Stimulated activated CD8-positive, alpha-beta memory T cell treated with anti-CD3 and anti-CD28 coated beads, Interleukin-15, amount 100 ng/mL, for 4 hours (primary cell): ENCODE data around the gene VAC14.
A peak's percentile ranks its signal among the peaks of the same experiment; 100 is the strongest.

Experiments
- DNase-seq, 2 donors: peaks; one replicate each; pipeline ENCODE4 v3.0.0-alpha.2; 2020; ENCODE audit warnings: low read depth in 2 of 2

VAC14 gene

DNA sequence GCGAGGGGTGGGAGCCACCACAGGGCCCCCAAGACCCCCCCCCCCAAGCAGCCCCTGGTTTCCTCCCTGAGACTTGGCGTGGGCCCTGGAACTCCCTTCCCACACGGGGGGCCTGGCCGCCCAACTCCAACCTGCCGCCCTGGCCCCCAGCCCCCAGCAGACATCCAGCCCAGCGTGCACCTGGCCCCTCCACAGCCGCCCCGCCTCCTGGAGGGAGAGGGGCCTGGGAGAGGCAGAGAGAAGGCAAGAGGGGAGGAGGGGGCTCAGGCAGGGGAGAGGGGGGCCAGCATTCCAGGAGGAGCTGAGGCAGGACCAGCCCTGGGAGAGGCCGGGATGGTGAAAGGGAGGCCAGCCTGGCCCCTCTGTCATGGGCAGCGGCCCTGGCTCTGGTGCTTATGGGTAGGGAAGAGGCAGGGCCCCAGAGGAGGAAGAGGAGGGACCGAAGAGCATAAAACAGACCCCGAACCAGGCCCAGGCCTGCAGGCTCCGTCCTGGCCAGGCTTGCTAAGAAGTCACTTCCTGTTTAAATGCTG, 137.9 kb downstream of the VAC14 start:
- no peak for DNase-seq

DNA sequence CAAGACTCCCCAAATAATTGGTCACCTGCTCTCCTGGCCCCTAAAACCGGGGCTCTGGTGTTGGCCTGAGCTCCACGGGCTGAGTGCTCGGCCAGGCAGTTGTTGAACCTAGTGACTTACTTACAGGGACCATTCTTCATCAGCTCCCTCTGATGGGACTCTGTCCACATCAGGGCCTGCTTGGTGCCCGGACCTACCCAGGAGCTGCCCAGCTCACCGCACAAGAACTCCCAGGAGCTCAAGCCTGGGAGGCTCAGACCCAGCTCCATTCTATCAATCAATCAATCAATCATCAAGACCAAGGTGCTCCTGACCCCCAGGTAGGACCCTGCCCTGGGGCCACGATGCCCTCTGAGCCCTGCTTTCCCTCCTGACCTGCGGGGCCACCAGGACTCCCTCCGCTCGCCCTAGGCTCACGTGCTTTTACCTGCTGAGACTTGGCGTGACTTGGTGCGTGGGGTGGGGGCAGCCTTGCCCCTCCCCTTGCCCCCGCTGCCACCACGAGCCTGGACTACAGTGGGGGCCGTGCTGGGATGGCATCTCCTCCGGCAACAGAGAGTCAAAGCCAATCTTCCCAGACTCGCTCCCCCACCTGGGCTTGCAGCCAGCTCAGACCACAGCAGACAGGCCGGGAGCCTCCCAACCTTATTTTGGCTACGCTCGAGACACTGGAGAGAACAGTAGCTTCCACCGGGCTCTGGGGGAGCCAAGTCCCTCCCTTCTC, 138.9 kb downstream of the VAC14 start:
- DNase-seq = no peak

DNA sequence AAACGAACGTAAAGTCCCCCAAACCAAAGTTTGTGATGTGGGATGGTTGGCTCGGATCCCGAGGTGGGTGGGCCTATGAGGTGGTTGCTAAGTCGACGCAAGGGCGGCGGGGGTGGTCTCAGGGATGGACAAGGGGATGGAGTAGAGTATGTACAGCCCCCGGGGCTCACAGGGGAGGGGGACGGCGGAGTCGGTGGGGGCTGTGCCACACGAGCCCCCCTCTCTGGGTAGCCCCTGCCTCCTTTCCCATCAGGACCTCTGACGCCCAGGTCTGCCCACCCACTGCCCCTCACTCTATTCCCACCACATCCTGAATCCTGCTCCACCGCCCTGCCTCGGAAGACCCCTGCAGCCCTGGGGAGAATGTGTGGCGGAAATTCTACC, 139.4 kb downstream of the VAC14 start:
- no peak for DNase-seq

DNA sequence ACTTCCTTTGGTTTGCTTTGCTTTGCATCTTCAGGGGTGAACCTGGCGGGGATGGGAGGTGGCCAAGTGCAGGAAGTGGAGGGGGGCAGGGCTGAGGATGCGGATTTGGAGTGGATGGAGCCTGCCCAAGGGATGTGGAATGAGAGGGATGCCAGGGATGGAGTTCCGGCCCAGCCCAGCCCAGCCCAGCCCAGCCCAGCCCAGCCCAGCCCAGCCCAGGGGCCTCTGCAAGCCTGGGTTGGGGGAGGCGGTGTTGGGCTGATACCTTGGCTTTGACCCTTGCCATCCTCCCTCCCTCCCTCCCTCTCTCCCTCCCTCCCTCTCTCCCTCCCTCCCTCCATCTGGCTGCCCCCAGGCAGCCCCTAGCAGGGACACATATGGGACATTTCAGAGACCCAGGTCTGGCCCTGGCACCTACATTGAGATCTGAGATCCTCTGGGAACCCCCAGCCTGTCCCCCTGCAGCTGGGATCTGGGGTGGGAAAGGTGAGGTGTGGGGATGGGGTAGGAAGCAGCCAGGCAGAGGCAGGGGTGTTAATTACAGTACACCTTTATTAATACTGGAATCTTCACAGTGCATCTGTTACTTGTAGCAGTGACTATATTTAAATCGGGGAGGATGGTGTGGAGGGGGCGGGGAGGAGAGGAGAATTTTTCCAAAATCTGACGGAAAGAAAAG, 140.1 kb downstream of the VAC14 start:
- DNase-seq = no peak

DNA sequence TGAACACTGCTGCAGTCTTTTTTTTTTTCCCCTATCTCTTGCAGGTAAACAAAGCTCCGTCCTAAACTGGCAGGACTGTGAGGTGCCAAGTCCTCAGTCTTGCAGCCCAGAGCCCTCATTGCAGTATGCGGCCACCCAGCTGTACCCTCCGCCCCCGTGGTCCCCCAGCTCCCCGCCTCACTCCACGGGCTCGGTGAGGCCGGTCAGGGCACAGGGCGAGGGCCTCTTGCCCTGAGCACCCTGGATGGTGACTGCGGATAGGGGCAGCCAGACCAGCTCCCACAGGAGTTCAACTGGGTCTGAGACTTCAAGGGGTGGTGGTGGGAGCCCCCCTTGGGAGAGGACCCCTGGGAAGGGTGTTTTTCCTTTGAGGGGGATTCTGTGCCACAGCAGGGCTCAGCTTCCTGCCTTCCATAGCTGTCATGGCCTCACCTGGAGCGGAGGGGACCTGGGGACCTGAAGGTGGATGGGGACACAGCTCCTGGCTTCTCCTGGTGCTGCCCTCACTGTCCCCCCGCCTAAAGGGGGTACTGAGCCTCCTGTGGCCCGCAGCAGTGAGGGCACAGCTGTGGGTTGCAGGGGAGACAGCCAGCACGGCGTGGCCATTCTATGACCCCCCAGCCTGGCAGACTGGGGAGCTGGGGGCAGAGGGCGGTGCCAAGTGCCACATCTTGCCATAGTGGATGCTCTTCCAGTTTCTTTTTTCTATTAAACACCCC, 140.8 kb downstream of the VAC14 start:
- DNase-seq = no peak

DNA sequence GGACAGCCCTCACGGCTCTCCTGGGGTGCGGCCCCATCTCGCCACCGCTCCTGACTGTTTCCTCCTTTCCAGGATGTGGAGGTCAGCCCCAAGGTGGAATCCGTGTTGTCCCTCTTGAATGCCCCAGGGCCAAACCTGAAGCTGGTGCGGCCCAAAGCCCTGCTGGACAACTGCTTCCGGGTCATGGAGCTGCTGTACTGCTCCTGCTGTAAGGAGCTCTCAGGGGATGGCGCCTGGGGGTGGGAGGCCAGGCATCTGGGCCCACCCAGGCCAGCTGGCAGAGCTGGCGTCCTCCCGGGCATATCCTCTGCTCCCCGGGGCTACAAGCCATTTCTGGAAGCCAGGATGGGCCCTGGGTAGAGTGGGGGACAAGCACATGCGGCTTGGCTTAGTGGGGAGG, 141.4 kb downstream of the VAC14 start:
- DNase-seq = no peak

DNA sequence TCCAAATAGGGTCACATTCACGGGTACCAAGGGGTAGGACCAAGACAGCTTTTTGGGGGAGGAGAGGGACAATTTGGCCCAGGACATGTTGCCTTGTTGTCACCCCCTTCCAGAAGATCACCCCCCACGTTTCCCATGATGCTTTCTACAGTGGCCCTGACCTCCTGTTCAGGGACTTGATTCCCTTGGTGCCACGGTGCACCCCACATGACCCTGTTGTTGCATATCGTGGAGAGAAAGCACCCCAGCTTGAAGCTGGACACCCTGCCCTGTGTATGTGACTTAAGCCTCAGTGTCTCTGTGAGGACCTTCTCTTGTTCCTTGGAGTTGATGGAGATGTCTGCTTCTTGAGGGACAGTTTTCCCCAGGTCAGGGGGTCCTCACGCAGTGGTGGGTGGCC, 142.0 kb downstream of the VAC14 start:
- DNase-seq = no peak

DNA sequence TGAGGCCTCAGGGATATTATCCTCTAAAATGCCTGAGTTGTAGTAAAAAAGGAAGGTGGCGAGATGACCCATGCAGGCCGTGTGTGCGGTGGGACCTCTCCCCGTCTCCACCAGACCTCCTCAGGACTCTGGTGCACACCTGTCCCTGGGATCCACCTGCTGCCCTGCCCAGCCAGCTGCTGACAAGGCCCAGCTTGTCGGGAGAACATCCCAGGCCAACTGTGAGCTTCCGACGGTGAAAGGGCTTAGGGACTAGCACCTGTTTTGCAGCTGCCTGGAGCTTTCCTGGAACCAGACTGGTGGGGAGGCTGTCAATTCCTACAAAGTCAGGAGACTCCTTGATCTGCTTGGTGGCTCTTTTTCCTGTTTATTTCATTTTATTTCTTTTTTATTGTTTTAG, 143.0 kb downstream of the VAC14 start:
- DNase-seq = no peak

DNA sequence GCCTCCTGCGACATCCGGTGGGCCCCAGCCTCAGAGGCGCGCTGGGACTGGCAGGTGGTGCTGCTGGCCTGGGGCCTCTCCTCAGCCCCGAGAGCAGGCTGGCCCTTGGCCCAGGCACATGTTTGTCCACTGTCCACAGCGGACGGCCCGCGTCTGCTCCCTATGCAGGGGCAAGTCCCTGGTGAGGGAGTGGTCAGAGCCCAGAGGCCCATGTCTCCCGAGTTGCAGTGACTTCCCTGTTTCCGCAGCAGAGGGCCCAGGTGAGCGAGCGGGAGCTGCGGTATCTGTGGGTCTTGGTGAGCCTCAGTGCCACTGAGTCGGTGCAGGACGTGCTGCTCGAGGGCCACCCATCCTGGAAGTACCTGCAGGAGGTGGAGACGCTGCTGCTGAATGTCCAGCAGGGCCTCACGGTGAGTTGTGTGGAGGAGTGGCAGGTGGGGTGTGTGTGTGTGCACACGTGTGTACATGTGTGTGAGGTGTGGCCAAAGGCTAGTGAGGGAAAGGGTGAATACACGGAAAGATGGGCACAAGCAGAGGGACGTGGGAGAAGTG, 144.2 kb downstream of the VAC14 start:
- DNase-seq = no peak

DNA sequence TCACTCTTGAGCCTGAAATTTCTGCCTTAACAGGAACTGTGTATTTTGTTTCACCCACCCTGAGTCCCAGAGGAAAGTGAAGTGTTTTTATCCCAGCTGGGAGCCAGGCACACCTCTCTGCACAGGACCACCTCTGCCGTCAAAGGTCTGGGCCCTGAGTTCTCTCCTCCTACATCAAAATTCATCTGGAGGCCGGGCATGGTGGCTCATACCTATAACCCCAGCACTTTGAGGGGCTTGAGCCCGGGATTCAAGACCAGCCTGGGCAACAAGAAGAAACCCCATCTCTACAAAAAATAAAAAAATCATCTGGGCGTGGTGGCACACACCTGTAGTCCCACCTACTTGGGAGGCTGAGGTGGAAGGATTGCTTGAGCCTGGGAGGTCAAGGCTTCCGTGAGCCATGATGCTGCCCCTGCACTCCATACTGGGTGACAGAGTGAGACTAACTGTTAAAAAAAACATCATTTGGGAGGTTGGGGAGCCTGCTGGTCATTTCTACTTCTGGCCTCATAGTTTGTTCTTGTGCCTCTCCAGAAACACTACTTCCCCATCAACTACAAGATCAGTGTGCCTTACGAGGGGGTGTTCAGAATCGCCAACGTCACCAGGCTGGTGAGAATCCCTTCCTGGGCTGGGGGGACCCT, 144.8 kb downstream of the VAC14 start:
- DNase-seq = no peak

DNA sequence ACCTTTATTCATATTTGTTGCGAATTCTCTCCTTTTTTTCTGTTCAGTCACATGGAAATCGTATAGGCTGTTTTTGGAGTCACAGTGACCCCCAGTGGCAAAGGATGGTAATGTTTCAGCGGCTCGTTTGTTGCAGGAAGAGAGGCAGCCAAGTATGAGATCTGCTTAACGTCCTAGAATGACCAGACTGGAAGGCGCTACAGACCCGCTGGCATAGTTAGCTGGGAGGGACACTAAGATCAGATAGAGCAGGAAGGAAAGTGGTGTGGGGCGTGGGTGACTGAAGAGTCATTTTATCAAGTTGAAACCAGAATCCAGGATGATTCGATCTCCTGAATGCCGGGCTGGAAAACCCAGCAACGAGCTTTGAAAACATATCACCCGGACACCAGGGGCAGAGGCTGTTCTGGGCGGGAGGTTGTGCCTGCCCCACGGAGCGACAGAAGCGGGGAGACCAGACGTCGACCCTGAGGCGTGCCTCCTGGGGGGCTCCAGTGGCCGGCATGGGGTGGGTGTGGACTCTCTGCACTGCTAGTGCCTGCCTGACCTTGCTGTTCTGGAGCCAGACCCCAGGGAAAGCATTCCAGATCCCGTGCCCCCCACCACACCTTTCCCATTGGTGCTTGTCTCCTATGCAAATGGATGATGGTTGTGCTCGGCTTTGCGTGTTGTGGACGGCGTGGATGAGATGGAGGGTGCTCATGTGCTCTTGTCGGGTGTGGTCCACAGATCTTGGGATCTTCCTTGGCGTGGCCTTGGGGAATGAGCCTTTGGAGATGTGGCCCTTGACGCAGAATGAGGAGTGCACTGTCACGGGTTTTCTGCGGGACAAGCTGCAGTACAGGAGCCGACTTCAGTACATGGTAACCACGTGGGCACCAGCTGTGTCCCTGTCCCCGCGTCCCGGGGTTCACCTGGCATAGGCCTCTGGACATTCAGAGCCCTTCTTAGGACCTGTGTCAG, 146.9 kb downstream of the VAC14 start:
- DNase-seq = peak; percentile 31 to 60

DNA sequence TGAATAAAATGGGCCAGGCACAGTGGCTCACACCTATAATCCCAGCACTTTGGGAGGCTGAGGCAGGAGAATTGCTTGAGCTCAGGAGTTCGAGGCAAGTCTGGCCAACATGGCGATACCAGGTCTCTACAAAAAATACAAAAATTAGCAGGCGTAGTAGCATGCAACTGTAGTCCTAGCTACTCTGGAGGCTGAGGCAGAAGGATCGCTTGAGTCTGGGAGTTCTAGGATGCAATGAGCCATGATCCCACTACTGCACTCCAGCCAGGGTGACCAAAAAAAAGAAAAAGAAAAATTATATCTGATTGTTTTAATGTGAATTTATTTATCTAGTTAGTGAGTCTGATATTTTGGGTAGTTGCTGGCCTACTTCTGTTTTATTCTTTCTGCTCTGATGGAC, 147.6 kb downstream of the VAC14 start:
- DNase-seq = no peak

DNA sequence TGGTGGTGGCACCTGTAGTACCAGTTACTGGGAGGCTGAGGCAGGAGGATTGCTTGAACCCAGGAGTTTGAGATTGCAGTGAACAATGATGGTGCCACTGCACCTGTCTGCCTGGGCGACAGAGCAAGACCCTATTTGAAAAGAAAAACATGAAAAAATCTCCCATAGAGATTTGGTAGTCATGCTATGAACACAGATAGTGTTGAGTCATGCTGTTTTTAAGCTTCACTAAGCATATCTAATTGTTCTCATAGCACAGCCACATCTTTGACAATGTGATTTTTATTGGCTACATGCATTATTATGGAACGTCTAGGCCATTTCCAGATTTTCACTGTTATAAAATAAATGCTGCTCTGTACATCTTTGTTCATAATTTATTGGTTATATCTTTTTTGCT, 148.6 kb downstream of the VAC14 start:
- no peak for DNase-seq

DNA sequence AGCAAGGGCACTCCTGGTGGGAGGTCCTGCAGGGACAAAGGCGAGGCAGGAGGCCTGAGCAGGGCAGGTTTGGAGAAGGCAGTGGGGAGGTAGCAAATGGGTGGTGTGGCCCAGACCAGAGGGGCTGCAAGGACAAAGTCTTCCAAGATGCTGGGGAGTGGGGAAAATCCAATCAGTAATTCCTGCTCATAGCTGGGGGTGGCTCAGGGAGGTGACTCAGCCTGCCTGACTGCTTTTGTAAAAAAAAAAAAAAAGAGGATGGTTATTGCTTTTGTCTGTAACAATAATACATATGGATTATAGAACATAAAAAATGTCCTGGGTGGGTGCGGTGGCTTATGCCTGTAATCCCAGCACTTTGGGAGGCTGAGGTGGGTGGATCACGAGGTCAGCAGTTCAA, 149.4 kb downstream of the VAC14 start:
- no peak for DNase-seq

DNA sequence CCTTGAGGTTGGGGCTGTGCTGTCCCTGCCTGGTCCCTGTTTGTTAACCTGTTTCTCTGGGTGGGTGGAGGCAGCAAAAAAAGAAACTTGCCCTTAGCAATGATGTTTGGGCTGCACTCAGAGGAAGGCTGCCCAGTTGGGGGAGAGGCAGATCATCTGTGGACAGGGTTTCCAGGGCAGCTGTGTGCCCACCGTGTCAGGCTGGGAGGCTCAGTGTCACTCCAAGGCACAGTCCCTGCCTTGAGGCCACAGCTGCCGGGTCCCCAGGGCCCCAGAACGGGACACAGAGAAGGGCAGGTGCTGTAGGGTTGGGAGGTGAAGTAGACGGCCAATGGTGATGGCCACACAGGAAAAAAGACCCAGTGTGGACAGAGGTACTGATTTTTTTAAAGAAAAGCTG, 150.7 kb downstream of the VAC14 start:
- no peak for DNase-seq

DNA sequence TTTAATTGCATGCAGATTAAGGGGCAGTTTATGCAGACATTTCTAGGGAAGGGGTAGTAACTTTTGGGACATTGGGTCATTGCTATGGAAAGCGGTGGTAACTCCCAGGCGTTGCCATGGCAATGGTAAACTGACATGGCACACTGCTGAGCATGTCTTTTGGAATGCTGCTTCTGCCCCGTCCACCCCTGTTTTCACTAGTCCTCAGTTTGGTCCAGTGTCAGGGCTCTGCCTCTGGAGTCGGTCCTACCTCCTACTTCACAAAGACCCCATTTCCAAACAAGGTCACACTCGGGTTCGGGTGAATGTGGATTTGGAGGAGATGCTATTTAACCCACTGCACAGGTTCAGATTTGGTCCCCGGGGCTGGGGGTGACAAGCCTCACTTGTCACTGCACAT, 151.7 kb downstream of the VAC14 start:
- no peak for DNase-seq

DNA sequence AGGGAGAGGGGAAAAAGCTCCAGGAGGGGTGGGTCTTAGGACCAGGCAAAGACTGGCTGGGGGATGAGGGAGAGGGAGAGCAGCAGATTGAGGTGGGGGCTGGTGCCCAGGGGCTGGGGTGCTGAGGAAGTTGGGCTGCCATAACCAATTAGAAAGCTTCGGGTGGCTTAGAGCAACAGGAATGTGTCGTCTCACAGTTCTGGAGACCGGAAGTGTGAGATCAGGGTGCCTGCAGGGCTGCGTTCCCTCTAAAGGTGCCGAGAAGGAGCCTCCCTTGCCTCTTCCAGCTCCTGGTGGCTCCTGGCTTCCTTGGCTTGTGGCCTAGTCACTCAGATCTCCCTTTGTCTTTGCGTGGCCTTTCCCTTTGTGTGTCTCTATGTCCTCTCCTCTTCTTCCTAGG, 152.4 kb downstream of the VAC14 start:
- no peak for DNase-seq

DNA sequence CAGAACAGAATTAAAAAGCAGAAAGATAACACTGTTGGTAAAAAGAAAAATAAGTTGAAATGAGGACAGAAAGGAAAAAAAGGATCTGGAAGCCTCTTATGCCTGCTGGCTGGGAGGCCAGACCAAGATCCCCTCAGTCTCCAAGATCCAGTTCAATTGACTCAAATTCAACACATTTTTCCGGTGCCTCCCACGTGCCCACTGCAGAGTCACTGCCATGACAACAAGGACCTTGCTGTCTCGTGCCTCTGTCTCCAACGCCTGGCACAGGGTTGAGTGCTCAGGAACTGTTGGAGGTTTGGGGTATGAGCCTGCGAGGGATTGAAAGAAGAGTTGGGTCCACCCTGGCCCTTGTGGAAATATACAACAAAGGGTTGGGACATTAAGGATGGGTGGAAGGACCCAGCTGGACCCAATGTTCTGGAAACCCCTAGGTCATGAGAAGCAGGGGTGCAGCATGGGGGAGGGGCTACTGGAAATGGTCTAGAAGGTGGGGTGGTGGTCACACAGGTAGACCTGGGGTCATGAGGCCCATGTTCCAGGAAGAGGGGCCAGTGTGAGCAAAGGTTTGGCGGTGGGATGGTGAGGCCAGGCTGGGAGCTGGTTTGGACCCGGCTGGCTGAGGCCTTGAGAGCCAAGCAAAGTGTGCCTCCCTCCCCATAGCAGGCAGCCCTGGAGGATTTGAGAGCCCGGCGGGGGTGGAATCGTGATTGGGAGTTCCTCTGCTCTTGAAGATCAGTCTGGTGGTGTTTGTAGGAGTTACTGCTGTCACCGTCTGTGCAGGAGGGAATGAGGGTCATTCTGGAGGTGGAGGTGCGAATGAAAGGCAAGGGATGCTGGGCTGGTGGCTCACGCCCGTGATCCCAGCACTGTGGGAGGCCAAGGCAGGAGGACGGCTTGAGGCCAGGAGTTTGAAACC, 153.3 kb downstream of the VAC14 start:
- DNase-seq = no peak
